ENCODE measurements around the gene SLC24A3.

GRCh38 chr20:19308146-19308545, 95.7 kb downstream of the SLC24A3 start:
- TF ChIP-seq FOXK2 (IDR thresholded peaks at IDR 0.05) (no peak), FOXM1 (IDR thresholded peaks at IDR 0.05; ENCODE audit: borderline replicate concordance) (no peak), TARDBP (IDR thresholded peaks at IDR 0.05) (no peak), SUZ12 (IDR thresholded peaks at IDR 0.05) (no peak), HDGF (IDR thresholded peaks at IDR 0.05; ENCODE audit: borderline replicate concordance) (no peak), SP1 (IDR thresholded peaks at IDR 0.05) (no peak)
